HG03103 (cell line): ENCODE results near the gene QRICH2.
"Not testable (repeated sequence)": the region's sequence is repeated elsewhere in the genome, so short reads cannot be mapped to it uniquely, and the experiment has no call there.

ENCODE experiments used
- ATAC-seq: cut with Tn5 transposase; IDR thresholded peaks from one replicate; pipeline ENCODE4 v1.9.1; 2021; ENCODE audit warnings: low read depth; ENCODE audit not compliant: unreplicated experiment

Gene QRICH2, protein sequence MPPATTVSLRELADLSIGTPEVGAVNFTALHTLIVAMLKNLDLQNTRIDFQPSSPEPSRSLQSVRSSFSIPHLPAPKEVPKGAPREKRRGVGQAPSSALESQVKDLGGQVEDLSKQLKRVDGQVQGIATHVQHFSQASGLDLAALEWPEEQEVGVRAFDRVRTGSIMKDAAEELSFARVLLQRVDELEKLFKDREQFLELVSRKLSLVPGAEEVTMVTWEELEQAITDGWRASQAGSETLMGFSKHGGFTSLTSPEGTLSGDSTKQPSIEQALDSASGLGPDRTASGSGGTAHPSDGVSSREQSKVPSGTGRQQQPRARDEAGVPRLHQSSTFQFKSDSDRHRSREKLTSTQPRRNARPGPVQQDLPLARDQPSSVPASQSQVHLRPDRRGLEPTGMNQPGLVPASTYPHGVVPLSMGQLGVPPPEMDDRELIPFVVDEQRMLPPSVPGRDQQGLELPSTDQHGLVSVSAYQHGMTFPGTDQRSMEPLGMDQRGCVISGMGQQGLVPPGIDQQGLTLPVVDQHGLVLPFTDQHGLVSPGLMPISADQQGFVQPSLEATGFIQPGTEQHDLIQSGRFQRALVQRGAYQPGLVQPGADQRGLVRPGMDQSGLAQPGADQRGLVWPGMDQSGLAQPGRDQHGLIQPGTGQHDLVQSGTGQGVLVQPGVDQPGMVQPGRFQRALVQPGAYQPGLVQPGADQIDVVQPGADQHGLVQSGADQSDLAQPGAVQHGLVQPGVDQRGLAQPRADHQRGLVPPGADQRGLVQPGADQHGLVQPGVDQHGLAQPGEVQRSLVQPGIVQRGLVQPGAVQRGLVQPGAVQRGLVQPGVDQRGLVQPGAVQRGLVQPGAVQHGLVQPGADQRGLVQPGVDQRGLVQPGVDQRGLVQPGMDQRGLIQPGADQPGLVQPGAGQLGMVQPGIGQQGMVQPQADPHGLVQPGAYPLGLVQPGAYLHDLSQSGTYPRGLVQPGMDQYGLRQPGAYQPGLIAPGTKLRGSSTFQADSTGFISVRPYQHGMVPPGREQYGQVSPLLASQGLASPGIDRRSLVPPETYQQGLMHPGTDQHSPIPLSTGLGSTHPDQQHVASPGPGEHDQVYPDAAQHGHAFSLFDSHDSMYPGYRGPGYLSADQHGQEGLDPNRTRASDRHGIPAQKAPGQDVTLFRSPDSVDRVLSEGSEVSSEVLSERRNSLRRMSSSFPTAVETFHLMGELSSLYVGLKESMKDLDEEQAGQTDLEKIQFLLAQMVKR (N-terminal part only)

DNA sequence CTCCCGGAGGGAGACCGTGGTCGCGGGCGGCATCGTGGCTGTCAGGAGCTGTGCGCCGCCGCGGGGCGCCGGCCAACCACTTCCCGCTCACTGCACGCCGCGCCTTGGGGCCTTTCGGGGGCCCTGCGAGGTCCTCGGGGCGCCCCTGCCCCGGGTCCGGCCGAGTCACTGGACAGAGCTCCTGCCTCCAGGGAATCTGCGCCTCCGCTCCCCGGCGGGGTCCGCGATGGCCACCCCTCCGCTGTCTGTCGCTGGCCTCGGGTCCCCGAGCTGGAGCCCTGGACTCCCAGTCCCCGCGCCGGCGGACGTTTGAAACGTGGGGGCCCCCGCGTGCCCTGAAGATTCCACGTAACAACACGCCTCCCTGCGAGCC is at the start of gene QRICH2:
QRICH2 (minus strand) TSS at position 311 of the 373 bp plus-strand sequence; CDS start at position 33, 278 bp downstream.
- ATAC-seq: no peak

DNA sequence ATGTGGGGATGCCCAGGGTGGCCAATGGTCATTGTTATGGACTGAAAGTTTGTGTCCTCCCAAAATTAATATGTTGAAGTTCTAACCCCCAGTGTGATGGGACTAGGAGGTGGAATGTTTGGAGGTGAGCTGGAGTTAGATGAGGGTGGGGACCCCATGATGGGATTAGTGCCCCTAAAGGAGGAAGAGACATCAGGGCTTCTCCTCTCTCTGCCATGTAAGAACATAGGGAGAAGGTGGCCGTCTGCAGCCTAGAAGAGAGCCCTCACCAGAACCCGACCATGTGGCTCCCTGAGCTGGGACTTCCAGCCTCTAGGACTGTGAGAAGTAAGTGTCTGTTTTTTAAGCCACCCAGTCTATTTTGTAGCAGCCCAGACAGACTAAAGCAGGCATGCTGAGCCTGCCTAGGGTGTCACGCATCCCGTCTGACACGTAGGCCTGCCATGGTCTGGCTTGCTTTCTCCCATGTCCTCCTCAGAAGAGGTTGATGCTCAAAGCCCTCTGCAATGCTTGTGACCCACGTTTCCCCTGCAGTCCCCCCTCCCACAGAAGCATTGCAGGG is 49.6 kb upstream of the QRICH2 start:
- ATAC-seq: no peak

DNA sequence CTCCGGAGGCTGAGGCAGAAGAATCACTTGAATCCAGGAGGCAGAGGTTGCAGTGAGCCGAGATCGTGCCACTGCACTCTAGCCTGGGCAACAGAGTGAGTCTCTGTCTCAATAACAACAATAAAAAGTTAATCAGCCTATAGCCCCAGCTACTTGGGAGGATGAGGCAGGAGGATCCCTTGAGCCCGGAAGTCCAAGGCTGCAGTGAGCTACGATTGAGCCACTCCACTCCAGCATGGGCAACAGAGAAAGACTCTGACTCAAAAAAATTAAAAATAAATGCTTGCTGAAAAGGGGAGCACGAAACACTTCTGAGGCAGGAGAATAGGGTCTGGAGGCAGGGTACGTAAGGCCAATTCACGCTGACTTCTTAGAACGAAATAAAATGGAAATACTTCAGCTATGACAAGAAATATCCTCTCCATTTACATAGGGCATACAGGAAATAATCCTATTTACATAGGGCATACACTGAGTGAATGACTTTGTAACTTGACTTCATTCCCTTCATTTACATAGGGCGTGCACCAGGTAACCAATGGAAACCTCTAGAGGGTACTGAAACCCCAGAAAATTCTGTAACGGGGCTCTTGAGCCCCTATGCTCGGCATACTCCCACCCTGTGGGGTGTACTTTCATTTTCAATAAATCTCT is 48.9 kb upstream of the QRICH2 start:
- no peak for ATAC-seq

DNA sequence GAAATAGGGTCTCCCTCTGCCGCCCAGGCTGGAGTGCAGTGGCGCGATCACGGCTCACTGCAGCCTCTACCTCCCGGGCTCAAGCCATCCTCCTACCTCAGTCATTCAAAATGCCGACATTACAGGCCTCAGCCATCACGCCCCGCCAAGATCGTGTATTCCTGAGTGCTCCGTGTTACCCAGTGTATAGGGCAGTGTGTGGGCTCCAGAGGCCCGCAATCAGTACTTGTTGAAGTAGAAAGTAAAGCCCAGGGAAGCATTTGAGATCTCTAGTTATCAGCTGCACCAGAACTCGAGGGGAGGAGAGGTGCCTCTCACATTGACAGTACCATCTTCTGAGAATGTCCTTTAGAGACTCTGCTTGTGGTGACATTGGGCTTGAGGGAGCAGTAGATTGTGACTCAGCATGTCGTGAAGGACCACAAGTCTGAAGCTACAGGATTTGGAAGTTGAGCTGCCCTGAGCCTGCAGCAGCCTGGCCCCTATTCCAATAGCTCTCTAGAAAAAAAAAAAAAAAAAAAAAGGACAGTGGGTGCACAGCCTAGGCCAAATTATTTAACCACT is 46.8 kb upstream of the QRICH2 start:
- no peak for ATAC-seq

DNA sequence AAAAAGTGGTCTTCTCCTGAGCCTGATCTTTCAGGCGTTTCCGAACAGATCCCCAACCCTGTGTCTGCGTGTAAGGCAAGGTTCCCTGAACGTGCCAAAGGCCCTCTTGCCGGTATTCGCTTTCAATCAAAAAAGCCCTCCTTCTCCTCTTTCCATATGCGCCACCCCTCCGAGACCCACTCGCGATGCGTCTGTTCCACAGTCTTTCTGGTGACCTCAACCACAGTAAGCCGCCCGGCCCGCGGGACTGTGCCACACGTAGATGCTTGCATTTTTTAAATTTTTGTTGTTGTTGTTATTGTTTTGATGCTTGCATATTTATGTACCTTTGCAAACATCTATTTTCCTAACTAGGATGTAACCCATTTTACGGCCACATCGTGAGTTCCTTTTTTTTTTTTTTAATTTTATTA is 46.2 kb upstream of the QRICH2 start:
- ATAC-seq: no peak

DNA sequence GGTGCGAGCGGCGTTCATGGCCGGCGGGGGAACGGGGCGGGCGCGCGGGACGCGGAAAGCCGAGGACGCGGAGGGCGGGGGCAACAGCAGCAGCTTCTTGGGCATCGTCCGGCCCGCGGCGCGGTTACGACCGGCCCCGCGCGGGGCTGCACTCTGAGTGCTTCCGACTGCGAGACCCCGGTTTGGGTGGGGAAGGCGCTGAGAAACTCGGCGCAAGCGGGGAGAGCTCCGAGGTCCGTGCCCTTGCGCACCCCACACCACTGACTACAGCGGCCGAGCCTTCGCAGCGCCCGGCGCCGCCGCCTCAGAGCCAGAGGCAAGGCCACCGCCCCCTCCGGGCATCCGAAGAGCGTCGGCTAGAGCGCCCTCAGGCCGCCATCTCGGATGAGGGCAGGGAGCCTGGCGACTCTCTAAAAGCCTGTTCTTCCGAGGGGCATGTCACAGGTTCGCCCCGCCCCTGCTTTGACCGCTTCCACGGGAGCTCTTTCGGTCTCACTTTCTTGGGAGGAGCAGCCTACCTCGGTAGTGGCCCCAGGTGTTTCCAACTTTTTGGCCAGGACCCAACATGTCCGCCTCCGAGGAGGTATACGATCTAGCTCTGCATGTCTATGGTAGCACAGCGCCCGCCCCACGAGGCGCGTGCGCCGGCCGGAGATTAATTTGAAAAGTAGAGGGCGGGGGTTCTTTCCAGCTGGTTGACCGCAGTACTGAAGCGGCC is 45.7 kb upstream of the QRICH2 start, which contains the start of gene PRPSAP1:
PRPSAP1 (minus strand) TSS at position 318 of the 718 bp plus-strand sequence; CDS start at position 105, 213 bp downstream.
- peak; percentile 73 for ATAC-seq

DNA sequence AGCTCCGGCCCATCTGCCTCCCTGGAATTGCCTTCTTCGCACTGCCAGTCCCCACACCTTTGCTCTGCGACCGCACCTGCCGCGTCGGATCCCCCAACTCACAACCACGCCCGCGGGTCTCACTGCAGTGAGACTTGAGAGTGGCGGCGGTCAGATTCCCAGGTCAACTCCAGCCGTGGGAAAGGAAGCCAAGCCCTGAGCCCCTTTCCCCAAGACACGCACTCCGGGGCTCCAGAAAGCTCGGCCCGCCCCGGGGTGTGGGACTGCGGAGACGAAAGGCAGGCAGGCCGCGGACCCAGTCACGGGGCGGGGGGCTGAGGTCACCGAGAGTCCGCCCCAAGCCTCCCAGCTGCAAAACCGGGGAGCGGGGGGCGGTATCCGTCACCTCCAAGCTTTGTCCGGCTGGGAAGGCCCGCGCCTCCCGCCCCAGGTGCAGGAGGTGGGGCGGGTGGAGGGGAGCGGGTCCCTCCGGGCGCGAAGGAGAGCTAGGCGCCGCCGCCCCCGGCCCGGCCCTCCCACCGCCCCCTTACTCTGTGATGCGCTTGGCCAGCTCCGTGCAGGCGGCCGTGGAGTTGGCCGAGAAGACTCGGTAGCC is 45.0 kb upstream of the QRICH2 start:
- peak; percentile 7 for ATAC-seq

DNA sequence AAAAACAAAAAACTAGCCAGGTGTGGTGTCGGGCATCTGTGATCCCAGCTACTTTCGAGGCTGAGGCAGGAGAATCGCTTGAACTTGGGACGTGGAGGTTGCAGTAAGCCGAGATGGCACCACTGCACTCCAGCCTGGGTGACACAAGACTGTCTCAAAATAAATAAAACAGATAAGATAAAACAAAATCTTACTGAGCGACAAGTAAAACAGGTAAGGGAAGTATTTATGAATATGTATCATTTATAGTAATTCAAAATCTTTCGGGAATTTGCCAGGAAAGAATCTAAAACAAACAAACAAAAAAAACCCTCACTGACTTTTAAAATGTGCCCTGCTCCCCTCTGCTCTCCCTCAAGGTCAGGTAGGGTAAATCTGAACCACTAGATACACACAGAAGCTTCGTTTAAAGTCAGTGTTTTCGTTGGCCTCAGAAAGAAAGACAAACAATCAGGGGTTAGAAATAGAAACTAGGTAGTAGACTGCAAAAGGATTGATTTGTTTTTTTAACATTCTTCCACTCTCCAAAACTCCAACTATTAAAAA is 43.5 kb upstream of the QRICH2 start:
- no peak for ATAC-seq

DNA sequence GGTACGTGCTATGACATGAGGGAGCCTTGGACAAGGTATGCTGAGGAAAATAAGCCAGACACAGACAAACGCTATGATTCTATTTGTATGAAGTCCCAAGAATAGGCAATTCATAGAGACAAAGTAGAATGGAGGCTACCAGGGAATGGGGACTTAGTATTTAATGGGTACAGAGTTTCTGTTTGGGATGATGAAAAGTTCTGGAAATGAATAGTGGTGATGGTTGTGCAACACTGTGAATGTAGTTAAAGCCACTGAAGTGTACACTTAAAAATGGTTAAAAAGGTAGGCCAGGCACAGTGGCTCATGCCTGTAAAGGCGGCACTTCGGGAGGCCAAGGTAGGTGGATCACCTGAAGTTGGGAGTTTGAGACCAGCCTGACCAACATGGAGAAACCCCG is 42.4 kb upstream of the QRICH2 start:
- ATAC-seq: no peak

DNA sequence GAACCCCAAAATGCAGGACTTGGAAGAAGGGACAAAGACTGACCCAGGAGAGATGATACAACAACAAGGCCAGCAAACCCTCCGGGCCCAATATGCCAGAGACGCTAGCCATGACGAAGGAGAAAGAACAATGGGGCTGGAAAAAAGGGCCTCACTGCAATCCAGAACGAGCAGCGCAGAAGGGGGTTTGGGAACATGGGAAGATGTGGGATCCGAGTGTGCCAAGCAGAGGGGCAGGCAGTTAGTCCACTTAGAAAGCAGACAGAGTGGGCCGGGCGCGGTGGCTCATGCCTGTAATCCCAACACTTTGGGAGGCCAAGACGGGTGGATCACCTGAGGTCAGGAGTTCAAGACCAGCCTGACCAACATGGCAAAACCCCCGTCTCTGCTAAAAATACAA is 38.9 kb upstream of the QRICH2 start:
- ATAC-seq: not testable (repeated sequence)

DNA sequence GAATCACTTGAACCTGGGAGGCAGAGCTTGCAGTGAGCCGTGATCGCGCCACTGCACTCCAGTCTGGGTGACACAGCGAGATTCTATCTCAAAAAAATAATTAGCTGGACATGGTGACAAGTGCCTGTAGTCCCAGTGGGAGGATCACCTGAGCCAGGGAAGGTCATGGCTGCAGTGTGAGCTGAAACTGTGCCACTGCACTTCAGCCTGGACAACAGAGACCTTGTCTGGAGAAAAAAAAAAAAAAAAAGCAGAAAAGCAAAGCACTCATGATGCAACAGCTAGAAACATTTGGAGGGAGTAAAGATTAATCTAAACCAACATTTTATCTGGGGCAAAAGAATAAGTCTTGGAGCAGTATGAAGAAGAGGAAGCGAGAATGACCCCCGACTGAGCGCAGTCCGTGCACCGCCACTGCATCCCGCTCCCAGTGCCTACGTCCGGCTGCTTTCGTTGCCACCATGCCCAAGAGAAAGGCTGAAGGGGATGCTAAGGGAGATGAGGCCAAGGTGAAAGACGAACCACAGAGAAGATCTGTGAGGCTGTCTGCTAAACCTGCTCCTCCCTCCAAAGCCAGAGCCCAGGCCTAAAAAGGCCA is 37.4 kb upstream of the QRICH2 start:
- ATAC-seq: no peak

DNA sequence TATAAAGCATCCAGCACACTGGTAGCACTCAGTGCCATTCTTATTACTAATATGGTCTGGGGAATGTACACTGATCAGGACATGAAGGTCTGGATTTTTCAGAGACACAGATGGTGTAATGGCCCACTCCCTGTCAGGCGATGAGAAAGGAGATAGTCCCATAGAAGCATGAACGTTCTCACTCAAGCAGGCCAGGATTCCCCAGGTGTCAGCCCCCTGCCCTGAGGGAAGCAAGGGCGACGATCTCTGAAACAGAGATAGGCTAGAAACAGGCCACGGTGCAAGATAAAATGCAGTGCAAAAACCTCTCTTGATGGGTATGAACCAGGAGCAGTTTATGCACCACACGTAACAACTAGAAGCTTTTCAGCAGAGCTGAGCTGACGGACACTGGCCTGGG is 35.0 kb upstream of the QRICH2 start:
- no peak for ATAC-seq

DNA sequence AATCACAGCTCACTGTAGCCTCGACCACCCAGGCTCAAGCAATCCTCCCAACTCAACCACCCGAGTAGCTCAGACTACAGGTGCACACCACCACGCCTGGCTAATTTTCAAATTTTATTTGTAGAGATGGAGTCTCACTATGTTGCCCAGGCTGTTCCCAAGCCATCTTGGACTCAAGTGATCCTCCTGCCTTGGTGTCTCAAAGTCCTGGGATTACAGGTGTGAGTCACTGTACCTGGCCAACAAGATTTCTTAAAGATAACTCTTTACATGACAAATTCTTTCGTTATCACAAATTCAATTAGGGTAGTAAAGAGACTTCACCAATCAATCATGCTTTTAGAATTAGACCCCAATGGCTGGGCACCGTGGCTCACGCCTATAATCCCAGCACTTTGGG is 33.2 kb upstream of the QRICH2 start:
- ATAC-seq: no peak

DNA sequence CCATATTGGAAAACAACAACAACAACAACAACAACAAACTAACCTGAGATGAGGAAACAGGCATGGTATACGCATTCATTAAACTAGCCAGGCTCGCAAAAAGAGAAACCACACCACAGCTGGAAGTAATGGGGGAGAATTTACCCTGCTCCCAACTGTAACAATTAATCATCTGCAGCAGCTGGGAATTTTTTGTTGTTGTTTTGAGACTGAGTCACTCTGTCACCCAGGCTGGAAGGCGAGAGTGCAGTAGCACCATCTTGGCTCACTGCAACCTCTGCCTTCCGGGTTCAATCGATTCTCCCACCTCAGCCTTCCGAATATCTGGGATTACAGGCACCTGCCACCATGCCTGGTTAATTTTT is 29.3 kb upstream of the QRICH2 start:
- no peak for ATAC-seq

DNA sequence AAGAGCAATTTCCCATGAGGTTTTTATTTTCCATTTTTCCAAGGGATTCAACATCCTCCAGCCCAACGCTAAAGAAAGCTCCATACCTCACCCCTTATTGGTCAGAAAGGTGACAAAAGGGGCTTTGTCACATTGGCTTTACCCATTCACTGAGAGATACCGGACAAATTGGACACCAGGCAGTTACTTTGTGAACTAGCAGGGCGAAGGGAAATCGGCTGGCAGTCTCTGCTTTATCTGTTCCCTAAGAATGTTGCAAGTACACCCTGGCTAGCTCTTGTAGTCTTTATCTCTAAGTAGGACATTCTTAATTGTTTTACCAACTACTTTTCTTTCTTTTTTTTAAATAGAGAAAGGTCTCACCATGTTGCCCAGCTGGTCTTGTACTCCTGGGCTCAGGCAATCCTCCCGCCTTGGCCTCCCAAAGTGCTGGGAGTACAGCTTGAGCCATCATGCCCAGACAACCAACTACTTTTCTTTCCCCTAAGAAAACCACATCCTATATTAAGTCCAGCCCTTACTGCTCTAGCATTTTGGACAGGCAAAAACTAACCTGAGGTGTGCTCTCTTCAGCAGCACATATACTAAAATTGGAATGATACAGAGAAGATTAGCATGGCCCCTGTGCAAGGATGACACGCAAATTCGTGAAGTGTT is 28.8 kb upstream of the QRICH2 start:
- ATAC-seq: no peak

DNA sequence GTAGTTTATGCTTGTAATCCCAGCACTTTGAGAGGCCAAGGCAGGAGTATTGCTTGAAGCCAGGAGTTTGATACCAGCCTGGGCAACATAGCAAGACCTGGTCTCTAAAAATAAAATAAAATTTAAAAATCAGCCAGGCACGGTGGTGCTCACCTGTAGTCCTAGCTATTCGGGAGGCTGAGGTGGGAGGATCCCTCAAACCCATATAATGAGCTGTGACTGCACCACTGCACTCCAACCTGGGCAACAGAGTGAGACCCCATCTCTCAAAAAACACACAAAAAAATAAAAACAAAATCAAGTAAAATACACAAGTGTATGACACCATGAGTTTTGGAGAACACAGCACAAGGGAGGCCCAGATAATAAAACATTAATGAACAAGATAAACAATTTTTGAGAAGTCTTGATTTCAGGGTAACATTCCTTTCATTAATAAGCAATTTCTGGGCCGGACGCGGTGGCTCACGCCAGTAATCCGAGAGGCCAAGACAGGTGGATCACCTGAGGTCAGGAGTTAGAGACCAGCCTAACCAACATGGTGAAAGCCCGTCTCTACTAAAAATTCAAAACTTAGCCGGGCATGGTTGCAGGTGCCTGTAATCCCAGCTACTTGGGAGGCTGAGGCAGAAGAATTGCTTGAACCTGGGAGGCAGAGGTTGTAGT is 27.8 kb upstream of the QRICH2 start:
- no peak for ATAC-seq
